ENCODE measurements around the gene ANKFY1. TPM values are rescaled to one million over a fixed set of nuclear protein-coding genes. Genes with fewer than 3 reads are reported as not detected.

ANKFY1 gene
- total RNA-seq, 1 experiment from 2014 or later, result 38.9 TPM

DNA sequence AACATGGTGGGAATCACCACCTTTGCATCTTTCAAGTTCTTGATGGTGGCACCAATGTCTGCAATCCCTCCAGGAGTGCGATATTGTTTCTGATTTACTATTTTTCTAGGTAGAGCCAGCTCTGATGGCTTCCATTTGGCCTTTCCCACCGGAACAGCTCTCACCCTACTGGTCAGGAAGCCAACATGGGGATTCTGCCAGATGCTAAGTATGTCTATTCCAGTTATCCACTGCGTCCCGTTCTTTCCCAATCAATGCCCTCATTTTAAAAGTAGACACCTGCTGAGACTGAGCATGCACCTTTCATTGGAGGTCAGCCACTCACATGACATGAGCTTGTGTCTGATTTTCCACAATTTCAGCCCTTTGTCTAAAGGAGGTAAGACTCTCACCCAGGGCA, 144.5 kb downstream of the ANKFY1 start:
- peaks cover 2 to 11% of the 10 kb centered on the region in 2 experiments; a peak in 2 of 4 replicates for H3K36me3 ChIP-seq (ENCODE audit: control insufficient read depth in 1 of 2, insufficient read depth in 2 of 2, low read length in 2 of 2)
- H3K79me2 ChIP-seq (ENCODE audit: insufficient read depth, low read length), result no peaks in the 10 kb centered on the region
- no peak overlapping the region for H3K4me3 ChIP-seq (replicated peaks in 1 of 2; ENCODE audit: low read depth in 1 of 2, low read length in 2 of 2)
- intact Hi-C loops (cut with micrococcal nuclease), result no loop called here
- ChIA-PET CTCF (no interaction called here), RAD21 (ENCODE audit: low non-redundant PET in 1 of 2, low total read pairs in 2 of 2, uncharacterized antibody in 2 of 2, unreplicated experiment in 2 of 2) (no interaction called here), POLR2A (no interaction called here)
- H4K20me1 ChIP-seq (ENCODE audit: insufficient read depth), result peaks cover under 1% of the 10 kb centered on the region; the same call in 1 of the 2 replicates
- H3K4me1 ChIP-seq (ENCODE audit: control insufficient read depth in 1 of 2, insufficient read depth in 2 of 2, low read length in 2 of 2), result no peaks in the 10 kb centered on the region
- H3K27me3 ChIP-seq (ENCODE audit: insufficient read depth, low read length), result no peaks in the 10 kb centered on the region
- DNase-seq (ENCODE audit: low read depth, low spot score) (no peak), ATAC-seq (no peak)
- no peak overlapping the region for H3K4me2 ChIP-seq (ENCODE audit: low read length)
- H3K27ac ChIP-seq (ENCODE audit: low read depth, low read length), result no peak overlapping the region
- no peaks in the 10 kb centered on the region for H3K9me3 ChIP-seq (ENCODE audit: control insufficient read depth in 1 of 2, insufficient read depth in 1 of 2, low read depth in 1 of 2, low read length in 2 of 2)
- H3K9me2 ChIP-seq (ENCODE audit: insufficient read depth), result no peaks in the 10 kb centered on the region
- BruUV-seq (replicated peaks), result no TSS peak
- no peak overlapping the region for H3K9ac ChIP-seq (ENCODE audit: low read length)
- H2AFZ ChIP-seq (ENCODE audit: low read depth, low read length, poor library complexity, severe bottlenecking), result no peak overlapping the region
- TF ChIP-seq, protein P1, sequence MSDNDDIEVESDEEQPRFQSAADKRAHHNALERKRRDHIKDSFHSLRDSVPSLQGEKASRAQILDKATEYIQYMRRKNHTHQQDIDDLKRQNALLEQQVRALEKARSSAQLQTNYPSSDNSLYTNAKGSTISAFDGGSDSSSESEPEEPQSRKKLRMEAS (IDR thresholded peaks at IDR 0.05), result no peak
- TF ChIP-seq CBX3 (IDR thresholded peaks at IDR 0.05; ENCODE audit: low read depth) (no peak), EZH2phosphoT487 (IDR thresholded peaks at IDR 0.05; ENCODE audit: borderline replicate concordance) (no peak), ELF1 (IDR thresholded peaks at IDR 0.05; ENCODE audit: borderline replicate concordance, low read depth) (no peak), SIN3A (IDR thresholded peaks at IDR 0.05; ENCODE audit: low read depth) (no peak), ZFX (IDR thresholded peaks at IDR 0.05) (no peak), CTCF (IDR thresholded peaks at IDR 0.05 in 2 of 3, conservative IDR thresholded peaks at IDR 0.05 in 1 of 3; ENCODE audit: borderline replicate concordance in 1 of 3, insufficient read depth in 1 of 3, low read depth in 2 of 3, low read length in 2 of 3) (no peak), TCF7L2 (IDR thresholded peaks at IDR 0.05; ENCODE audit: borderline replicate concordance, extremely low read depth, insufficient read depth, insufficient read length) (no peak), EGR1 (IDR thresholded peaks at IDR 0.05; ENCODE audit: low read depth) (no peak), EZH2 (IDR thresholded peaks at IDR 0.05) (no peak)
- TF ChIP-seq, protein P2, sequence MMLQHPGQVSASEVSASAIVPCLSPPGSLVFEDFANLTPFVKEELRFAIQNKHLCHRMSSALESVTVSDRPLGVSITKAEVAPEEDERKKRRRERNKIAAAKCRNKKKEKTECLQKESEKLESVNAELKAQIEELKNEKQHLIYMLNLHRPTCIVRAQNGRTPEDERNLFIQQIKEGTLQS (IDR thresholded peaks at IDR 0.05), result no peak

Measured in HCT116 (cell line).